HG03064 (cell line): Measurements from ENCODE around the gene DHRS2.
A peak's percentile ranks its signal among the peaks of the same experiment; 100 is the strongest.
"Not testable (repeated sequence)": the region's sequence is repeated elsewhere in the genome, so short reads cannot be mapped to it uniquely, and the experiment has no call there.

ENCODE experiments used
- ATAC-seq: cut with Tn5 transposase; IDR thresholded peaks from one replicate; pipeline ENCODE4 v1.9.1; 2021; ENCODE audit warnings: low read depth; ENCODE audit not compliant: unreplicated experiment

Gene DHRS2, protein sequence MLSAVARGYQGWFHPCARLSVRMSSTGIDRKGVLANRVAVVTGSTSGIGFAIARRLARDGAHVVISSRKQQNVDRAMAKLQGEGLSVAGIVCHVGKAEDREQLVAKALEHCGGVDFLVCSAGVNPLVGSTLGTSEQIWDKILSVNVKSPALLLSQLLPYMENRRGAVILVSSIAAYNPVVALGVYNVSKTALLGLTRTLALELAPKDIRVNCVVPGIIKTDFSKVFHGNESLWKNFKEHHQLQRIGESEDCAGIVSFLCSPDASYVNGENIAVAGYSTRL

GRCh38 chr14:23636317-23637211 lies at the start of gene DHRS2:
Gene DHRS2 (plus strand): TSS chr14:23636364. CDS start chr14:23638865, 2,501 bp downstream.
- ATAC-seq: no peak

GRCh38 chr14:23588884-23589598 lies 47.1 kb upstream of the DHRS2 start:
- ATAC-seq: peak; percentile 88

GRCh38 chr14:23589606-23590005 lies 46.6 kb upstream of the DHRS2 start:
- no peak for ATAC-seq

GRCh38 chr14:23590198-23590597 lies 46.0 kb upstream of the DHRS2 start:
- ATAC-seq: no peak

- not testable (repeated sequence) for ATAC-seq
Measured at GRCh38 chr14:23594191-23594590, 42.0 kb upstream of the DHRS2 start.

DNA sequence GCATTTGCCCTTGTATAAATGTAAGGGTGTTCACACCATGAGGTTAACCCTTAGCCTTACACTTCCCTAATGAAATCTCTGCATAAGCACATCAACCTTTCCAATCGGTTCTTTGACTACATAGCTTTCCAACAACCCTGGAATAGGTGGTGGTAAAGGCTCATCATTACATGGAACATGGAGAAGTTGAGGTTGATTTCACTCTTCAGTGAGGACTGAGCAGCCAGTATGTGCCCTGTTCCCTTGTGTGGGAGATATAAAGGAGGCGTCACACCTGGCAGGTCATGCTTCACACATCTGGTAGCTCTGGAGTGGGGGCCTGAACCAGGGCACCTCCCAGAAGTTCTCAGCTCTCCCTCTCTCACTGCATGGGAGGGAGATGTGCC lies 35.8 kb upstream of the DHRS2 start:
- ATAC-seq: no peak

DNA sequence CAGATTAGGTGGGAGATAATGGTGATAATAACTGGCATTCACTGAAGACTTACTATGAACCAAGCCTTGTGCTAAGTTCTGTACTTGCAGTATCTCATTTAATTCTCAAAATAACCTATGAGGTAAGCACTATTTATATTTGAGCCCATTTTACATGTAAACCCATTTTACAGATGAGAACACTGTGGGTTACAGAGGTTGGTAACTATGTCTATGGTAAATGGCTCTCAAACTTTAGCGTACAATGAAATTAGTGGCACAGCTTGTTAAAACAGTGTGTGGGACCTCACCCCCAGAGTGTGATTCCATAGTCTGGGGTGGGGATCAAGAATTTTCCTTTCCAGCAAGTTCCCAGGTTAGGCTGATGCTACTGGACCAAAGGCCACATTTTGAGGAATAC lies 35.4 kb upstream of the DHRS2 start:
- ATAC-seq: no peak

GRCh38 chr14:23601424-23601823 lies 34.7 kb upstream of the DHRS2 start:
- ATAC-seq: no peak

GRCh38 chr14:23601845-23602180 lies 34.4 kb upstream of the DHRS2 start:
- ATAC-seq: no peak

DNA sequence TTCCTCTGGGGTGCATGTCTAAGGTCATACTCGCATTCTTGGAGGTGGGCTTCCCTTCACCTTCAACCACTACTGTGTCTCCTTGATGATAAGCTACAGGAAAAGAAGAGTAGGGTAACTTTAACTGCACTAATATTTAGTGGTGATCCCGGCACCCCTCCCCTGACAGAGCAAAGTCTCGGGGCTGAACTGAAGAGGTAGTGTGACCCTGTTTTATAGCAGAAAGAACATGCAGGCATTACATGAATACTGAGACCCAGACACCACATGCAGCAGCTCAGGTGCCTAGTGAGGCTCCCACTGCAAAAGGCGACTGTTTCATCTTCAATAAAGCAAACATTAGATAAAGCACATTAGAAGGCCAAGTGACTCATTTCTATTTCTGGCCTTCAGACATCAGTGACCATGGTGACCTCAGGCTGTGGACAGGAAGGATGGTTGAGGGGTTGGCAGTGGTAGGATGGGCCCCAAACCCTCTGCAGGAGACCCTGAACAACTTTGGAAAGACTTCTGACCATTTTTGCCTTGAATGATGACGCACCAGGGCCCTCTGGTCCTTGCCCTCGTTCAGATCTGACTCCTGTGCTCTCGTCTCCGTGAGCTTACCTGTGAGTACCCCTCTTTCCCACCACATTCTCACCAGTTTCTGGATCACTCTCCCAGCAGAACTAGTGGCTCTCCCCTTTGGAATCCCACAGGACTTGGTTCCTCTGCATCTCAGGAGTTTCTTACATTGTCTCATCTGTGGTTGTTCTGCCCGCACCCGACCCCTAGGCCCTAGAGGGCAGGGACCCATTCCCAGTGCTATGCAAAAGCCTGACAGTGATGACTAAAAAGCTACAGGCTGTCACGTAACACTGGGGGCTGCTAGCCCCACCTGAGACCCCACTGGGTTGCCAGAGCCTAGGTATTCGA lies 33.7 kb upstream of the DHRS2 start:
- no peak for ATAC-seq

GRCh38 chr14:23603103-23603502 lies 33.1 kb upstream of the DHRS2 start:
- ATAC-seq: no peak

- no peak for ATAC-seq
Measured at GRCh38 chr14:23604148-23604547, 32.0 kb upstream of the DHRS2 start.

DNA sequence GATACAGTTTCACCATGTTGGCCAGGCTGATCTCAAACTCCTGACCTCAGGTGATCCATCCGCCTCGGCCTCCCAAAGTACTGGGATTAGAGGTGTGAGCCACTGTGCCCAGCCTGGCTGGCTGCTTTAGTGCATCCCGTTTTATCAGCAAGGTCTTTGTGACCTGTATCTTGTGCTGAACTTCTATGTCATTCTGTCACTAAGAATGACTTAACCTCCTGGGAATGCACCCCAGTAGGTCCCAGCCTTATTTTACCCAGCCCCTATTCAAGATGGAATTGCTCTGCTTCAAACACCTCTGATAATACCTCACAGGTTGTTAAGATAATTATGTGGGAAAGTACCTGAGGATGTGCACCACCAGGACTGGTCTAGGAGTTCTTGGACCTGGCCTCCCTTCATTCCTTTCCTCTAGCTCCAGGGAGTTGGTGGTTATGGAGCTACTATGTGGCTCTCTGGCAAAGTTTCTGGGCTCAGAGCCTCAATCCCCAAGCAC lies 31.4 kb upstream of the DHRS2 start:
- no peak for ATAC-seq

- peak; percentile 80 for ATAC-seq
Measured at GRCh38 chr14:23605931-23606585, 30.1 kb upstream of the DHRS2 start.

DNA sequence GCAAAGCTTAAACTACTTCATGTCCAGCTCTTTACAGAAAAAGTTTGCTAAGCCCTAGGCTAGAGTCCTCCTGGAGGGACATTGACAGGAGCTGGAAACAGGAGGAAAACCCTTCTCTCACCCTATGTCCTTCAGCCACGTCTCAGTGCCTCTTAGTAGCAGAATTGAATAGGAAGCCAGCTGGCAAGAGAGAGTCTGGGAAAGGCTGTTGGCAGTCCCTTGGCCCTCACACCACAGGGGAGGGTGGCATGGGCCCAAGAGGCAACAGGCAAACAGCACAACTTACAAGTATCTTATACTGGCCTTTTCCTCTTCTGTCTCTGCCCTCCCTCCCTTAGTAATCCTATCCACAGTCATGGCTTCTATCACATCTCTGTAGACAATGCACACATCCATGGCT lies 27.7 kb upstream of the DHRS2 start:
- ATAC-seq: no peak

DNA sequence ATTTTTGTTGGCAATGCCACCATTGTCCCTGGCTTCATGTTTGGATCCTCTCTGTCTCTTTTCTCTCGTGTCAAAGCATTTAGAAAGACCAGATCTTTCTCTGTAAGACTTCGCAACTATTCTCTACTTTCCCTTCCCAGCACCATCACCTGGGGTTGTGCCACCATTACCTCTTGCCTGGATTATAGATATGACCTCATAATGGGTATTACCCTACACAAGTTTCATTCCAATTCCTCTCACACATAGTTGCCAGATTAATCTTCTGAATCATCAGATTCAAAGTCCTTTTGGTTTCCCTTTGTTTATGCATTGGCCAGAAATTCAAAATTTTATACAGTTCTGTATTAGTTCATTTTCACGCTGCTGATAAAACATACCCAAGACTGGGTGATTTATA lies 27.2 kb upstream of the DHRS2 start:
- no peak for ATAC-seq

DNA sequence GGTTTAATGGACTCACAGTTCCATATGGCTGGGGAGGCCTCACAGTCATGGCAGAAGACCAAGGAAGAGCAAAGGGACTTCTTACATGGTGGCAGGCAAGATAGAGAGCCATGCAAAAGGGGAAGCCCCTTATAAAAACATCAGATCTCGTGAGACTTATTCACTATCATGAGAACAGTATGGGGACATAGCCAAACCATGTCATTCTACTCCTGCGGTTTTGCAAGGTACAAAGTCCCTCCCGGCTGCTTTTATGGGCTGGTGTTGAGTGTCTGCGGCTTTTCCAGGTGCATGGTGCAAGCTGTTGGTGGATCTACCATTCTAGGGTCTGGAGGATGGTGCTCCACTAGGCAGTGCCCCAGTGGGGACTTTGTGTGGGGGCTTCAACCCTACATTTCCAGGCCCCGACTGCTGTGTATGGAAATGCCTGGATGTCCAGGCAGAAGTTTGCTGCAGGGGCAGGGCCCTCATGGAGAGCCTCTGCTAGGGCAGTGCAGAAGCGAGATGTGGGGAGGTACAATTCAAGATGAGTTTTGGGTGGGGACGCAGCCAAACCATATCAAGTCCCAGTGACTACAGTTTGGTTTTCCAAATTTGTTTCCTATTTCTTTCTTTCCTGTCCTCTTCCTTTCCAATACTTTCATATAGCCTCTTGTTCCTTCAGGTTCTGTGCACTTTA lies 26.6 kb upstream of the DHRS2 start:
- ATAC-seq: not testable (repeated sequence)

DNA sequence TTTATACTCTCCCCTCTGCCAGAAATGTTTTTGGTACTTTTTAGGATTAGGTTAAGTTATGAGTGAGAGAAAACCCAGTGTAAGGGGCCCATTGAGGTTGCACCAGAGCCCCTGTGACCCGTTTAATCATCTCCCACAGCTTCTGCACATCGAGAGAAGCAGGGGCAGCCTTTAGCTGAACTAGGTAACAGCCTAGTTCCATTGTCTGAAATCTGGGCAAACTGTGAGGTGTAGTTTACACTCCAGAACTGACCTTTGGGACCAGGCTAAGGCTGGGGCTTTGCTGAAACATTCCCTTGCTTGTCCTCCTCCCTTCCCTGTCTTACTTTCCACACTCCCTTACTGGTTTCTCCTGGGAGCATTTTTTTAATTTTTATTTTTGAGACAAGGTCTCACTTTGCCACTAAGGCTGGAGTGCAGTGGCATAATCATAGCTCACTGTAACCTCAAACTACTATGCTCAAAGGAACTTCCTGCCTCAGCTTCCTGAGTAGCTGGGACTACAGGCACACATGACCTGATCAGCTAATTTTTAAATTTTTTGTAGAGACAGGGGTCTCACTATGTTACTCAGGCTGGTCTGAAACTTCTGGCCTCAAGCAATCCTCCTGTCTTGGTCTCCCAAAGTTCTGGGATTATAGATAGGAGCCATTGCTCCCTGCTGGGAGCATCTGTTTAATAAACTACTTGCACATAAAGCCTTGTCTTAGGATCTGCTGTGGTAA lies 25.9 kb upstream of the DHRS2 start:
- no peak for ATAC-seq
